Measurements from ENCODE around the gene AP2B1.
"Not testable (repeated sequence)": the region's sequence is repeated elsewhere in the genome, so short reads cannot be mapped to it uniquely, and the experiment has no call there.

The AP2B1 gene

GRCh38 chr17:35700150-35700549, 113.0 kb downstream of the AP2B1 start:
- no peak for DNase-seq (ENCODE audit: low read depth)

- no peak for DNase-seq (ENCODE audit: low read depth)
Measured at GRCh38 chr17:35701491-35701890, 114.4 kb downstream of the AP2B1 start.

- DNase-seq (ENCODE audit: low read depth): not testable (repeated sequence)
Measured at GRCh38 chr17:35703308-35703707, 116.2 kb downstream of the AP2B1 start.

- DNase-seq (ENCODE audit: low read depth): no peak
Measured at GRCh38 chr17:35705230-35705629, 118.1 kb downstream of the AP2B1 start.

GRCh38 chr17:35705705-35706104, 118.6 kb downstream of the AP2B1 start:
- no peak for DNase-seq (ENCODE audit: low read depth)

GRCh38 chr17:35708149-35708548, 121.0 kb downstream of the AP2B1 start:
- DNase-seq (ENCODE audit: low read depth): no peak

- DNase-seq (ENCODE audit: low read depth): no peak
Measured at GRCh38 chr17:35708951-35709350, 121.8 kb downstream of the AP2B1 start.

- DNase-seq (ENCODE audit: low read depth): no peak
Measured at GRCh38 chr17:35709874-35710273, 122.8 kb downstream of the AP2B1 start.

- DNase-seq (ENCODE audit: low read depth): no peak
Measured at GRCh38 chr17:35710950-35711349, 123.8 kb downstream of the AP2B1 start.

GRCh38 chr17:35713069-35713728, 126.1 kb downstream of the AP2B1 start:
- DNase-seq (ENCODE audit: low read depth): no peak

- DNase-seq (ENCODE audit: low read depth): no peak
Measured at GRCh38 chr17:35714988-35715387, 127.9 kb downstream of the AP2B1 start.

- DNase-seq (ENCODE audit: low read depth): no peak
Measured at GRCh38 chr17:35715416-35715815, 128.3 kb downstream of the AP2B1 start.

GRCh38 chr17:35716173-35716572, 129.1 kb downstream of the AP2B1 start:
- no peak for DNase-seq (ENCODE audit: low read depth)

- DNase-seq (ENCODE audit: low read depth): no peak
Measured at GRCh38 chr17:35716897-35717465, 129.9 kb downstream of the AP2B1 start.

- no peak for DNase-seq (ENCODE audit: low read depth)
Measured at GRCh38 chr17:35717475-35717874, 130.4 kb downstream of the AP2B1 start.

GRCh38 chr17:35723735-35724134, 136.6 kb downstream of the AP2B1 start:
- DNase-seq (ENCODE audit: low read depth): no peak

- DNase-seq (ENCODE audit: low read depth): no peak
Measured at GRCh38 chr17:35725058-35725457, 137.9 kb downstream of the AP2B1 start.

- DNase-seq (ENCODE audit: low read depth): no peak
Measured at GRCh38 chr17:35725802-35726126, 138.6 kb downstream of the AP2B1 start.

- no peak for DNase-seq (ENCODE audit: low read depth)
Measured at GRCh38 chr17:35726127-35726952, 139.2 kb downstream of the AP2B1 start.

- DNase-seq (ENCODE audit: low read depth): no peak
Measured at GRCh38 chr17:35726953-35727460, 139.9 kb downstream of the AP2B1 start.

- DNase-seq (ENCODE audit: low read depth): no peak
Measured at GRCh38 chr17:35727635-35728034, 140.5 kb downstream of the AP2B1 start.

- DNase-seq (ENCODE audit: low read depth): no peak
Measured at GRCh38 chr17:35728551-35728950, 141.4 kb downstream of the AP2B1 start.

GRCh38 chr17:35729405-35729833, 142.3 kb downstream of the AP2B1 start:
- DNase-seq (ENCODE audit: low read depth): no peak
